Tibial nerve (tissue), 4 donors: ENCODE data around the gene BCCIP. TPM values are rescaled to one million over a fixed set of nuclear protein-coding genes. Genes with fewer than 3 reads are reported as not detected.

Experiments
- DNase-seq, 2 donors: peaks; one replicate each; pipeline ENCODE4 v3.0.0-alpha.2; 2019; ENCODE audit warnings: low spot score in 2 of 2
- H3K27ac ChIP-seq, 4 donors: fragments of 200-600 bp; sonication (generic) in 3 of 4; one replicate each; pipeline ENCODE4 v1.5.1; 2017 to 2019; ENCODE audit warnings: mild to moderate bottlenecking in 1 of 4
- H3K27me3 ChIP-seq, 2 donors: fragments of 200-600 bp; sonication (generic) in 1 of 2; one replicate each; pipeline versions ENCODE4 v1.5.1 to v1.6.0; 2017 to 2019
- H3K36me3 ChIP-seq, 3 donors: fragments of 200-600 bp; sonication (generic); one replicate each; pipeline ENCODE4 v1.5.1; 2018 to 2019
- H3K4me1 ChIP-seq, 4 donors: fragments of 200-600 bp; sonication (generic) in 3 of 4; one replicate each; pipeline ENCODE4 v1.5.1; 2017 to 2019
- H3K4me3 ChIP-seq, 4 donors: fragments of 200-600 bp; sonication (generic) in 3 of 4; one replicate each; pipeline ENCODE4 v1.5.1; 2017 to 2019; ENCODE audit warnings: mild to moderate bottlenecking in 1 of 4, moderate library complexity in 1 of 4
- H3K9me3 ChIP-seq, 4 donors: fragments of 200-600 bp; sonication (generic) in 3 of 4; one replicate each; pipeline ENCODE4 v1.5.1; 2017 to 2019
- EP300 ChIP-seq, 2 donors: sonication (generic); formaldehyde crosslinking; IDR thresholded peaks; one replicate each; pipeline ENCODE4 v1.6.1; 2017; ENCODE audit warnings: antibody characterized with exemption in 2 of 2, mild to moderate bottlenecking in 1 of 2
- POLR2A ChIP-seq, 2 donors: fragments of 450-650 bp; IDR thresholded peaks; one replicate each; pipeline ENCODE4 v1.6.1; 2017; ENCODE audit warnings: antibody characterized with exemption in 2 of 2, mild to moderate bottlenecking in 2 of 2, moderate library complexity in 2 of 2
- WGBS, 2 donors: methylation state at CpG; one replicate each; pipeline ENCODE4 v1.1.5; 2018; 5-methylcytosine and 5-hydroxymethylcytosine counted together
- total RNA-seq, 4 donors: library from RNA; depleted of rRNA; stranded (reverse); fragments of >200 nt; gene quantifications; one replicate each; pipeline ENCODE4 v1.1.0, GENCODE V29; 2016
- TF ChIP-seq, protein P1 (sequence below), 5 experiments: fragments of 200-600 bp in 3 of 5; fragments of 450-650 bp in 2 of 5; sonication (generic) in 3 of 5; IDR thresholded peaks; one replicate each; pipeline ENCODE4 v1.5.1; 2016 to 2019; ENCODE audit warnings: antibody characterized with exemption in 5 of 5, mild to moderate bottlenecking in 3 of 5, moderate library complexity in 2 of 5

BCCIP gene
- total RNA-seq, 4 donors from 2014 or later, result 22.0 to 40.0 (median 33.6) TPM

- Histone ChIP-seq H3K27ac (no peak overlapping the region), H3K4me1 (no peaks in the 10 kb centered on the region), H3K36me3 (peaks cover 0 to 90% (median 8%) of the 10 kb centered on the region in 3 donors), H3K4me3 (no peak overlapping the region), H3K27me3 (no peaks in the 10 kb centered on the region), H3K9me3 (no peaks in the 10 kb centered on the region)
- TF ChIP-seq, protein P1, sequence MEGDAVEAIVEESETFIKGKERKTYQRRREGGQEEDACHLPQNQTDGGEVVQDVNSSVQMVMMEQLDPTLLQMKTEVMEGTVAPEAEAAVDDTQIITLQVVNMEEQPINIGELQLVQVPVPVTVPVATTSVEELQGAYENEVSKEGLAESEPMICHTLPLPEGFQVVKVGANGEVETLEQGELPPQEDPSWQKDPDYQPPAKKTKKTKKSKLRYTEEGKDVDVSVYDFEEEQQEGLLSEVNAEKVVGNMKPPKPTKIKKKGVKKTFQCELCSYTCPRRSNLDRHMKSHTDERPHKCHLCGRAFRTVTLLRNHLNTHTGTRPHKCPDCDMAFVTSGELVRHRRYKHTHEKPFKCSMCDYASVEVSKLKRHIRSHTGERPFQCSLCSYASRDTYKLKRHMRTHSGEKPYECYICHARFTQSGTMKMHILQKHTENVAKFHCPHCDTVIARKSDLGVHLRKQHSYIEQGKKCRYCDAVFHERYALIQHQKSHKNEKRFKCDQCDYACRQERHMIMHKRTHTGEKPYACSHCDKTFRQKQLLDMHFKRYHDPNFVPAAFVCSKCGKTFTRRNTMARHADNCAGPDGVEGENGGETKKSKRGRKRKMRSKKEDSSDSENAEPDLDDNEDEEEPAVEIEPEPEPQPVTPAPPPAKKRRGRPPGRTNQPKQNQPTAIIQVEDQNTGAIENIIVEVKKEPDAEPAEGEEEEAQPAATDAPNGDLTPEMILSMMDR (IDR thresholded peaks at IDR 0.05), result no peak
- TF ChIP-seq EP300 (IDR thresholded peaks at IDR 0.05), result no peak
- no peak for TF ChIP-seq POLR2A (IDR thresholded peaks at IDR 0.05)
- 87 to 90% methylated on average over 14 of the region's 14 CpGs for WGBS, 2 donors
- DNase-seq, result no peak
These were observed 30.7 kb upstream of the BCCIP start for GRCh38 chr10:125792342-125793300.

DNA sequence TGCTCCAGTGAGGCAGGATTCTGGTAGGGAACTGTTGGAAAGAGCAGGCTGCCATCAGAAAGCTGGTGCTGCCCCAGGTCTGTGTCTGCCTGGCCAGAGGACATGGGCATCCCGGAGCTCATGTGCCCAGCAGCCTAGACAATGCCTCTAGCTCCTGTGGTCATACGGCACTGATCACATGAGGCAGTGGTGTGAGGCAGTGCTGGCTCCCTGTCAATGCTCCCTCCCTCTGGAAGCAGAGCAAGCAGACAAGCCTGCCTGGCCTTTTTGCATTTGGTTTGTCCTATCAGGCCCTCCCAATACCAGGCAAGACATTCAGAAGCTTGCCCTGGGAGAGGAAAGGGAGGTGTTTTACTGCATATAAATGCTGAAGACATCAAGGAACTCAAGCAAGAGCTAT lies 28.2 kb upstream of the BCCIP start:
- WGBS, 2 donors, result 83 to 87% methylated on average over 1 to 2 of the region's 2 CpGs
- Histone ChIP-seq H3K27ac (no peak overlapping the region), H3K36me3 (peaks cover 0 to 90% (median 8%) of the 10 kb centered on the region in 3 donors), H3K27me3 (no peaks in the 10 kb centered on the region), H3K4me3 (no peak overlapping the region), H3K4me1 (no peaks in the 10 kb centered on the region), H3K9me3 (no peaks in the 10 kb centered on the region)
- no peak for TF ChIP-seq POLR2A (IDR thresholded peaks at IDR 0.05)
- TF ChIP-seq, protein P1 (IDR thresholded peaks at IDR 0.05), result no peak
- TF ChIP-seq EP300 (IDR thresholded peaks at IDR 0.05), result no peak
- DNase-seq, result no peak

GRCh38 chr10:125795637-125796190 lies 27.6 kb upstream of the BCCIP start:
- WGBS, 2 donors, result 88 to 91% methylated on average over 8 of the region's 8 CpGs
- Histone ChIP-seq H3K27me3 (no peaks in the 10 kb centered on the region), H3K27ac (no peak overlapping the region), H3K4me3 (no peak overlapping the region), H3K36me3 (peaks cover 0 to 96% (median 8%) of the 10 kb centered on the region in 3 donors), H3K9me3 (no peaks in the 10 kb centered on the region), H3K4me1 (no peaks in the 10 kb centered on the region)
- TF ChIP-seq, protein P1 (IDR thresholded peaks at IDR 0.05), result no peak
- no peak for TF ChIP-seq POLR2A (IDR thresholded peaks at IDR 0.05)
- no peak for TF ChIP-seq EP300 (IDR thresholded peaks at IDR 0.05)
- DNase-seq, result no peak

DNA sequence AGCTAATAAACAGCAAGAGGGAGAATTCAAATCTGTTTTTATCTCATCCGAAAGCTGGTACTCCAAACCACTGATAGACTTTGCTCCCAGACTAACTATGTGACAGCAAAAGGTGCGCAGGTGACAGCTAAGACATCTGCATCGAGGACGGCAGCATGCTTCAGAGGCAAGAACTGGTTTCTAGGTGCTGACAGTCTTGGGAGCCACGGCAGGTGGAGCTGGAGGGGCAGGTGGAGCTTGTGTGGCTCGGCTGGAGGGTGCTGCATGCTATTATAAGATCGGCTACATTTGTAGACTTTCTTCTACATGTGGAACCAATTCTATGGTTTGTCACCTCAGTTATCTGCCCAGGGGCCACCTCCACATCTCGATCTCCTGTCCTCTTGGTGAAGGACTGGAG lies 25.9 kb upstream of the BCCIP start:
- Histone ChIP-seq H3K36me3 (peaks cover 0 to 98% (median 8%) of the 10 kb centered on the region in 3 donors), H3K27ac (no peak overlapping the region), H3K4me3 (no peak overlapping the region), H3K9me3 (no peaks in the 10 kb centered on the region), H3K4me1 (no peaks in the 10 kb centered on the region), H3K27me3 (no peaks in the 10 kb centered on the region)
- WGBS, 2 donors, result 92 to 93% methylated on average over 8 of the region's 8 CpGs
- TF ChIP-seq POLR2A (IDR thresholded peaks at IDR 0.05) (no peak), EP300 (IDR thresholded peaks at IDR 0.05) (no peak)
- TF ChIP-seq, protein P1 (IDR thresholded peaks at IDR 0.05), result no peak
- DNase-seq, result no peak
